ENCODE measurements around the gene CNMD. TPM values are rescaled to one million over a fixed set of nuclear protein-coding genes. Genes with fewer than 3 reads are reported as not detected.

Gene CNMD
- polyA plus RNA-seq, 1 of the 3 experiments (the other 2 are of a cell fraction), result not detected

GRCh38 chr13:52788011-52788410 lies 48.4 kb upstream of the CNMD start:
- H3K4me2 ChIP-seq, result no peak overlapping the region
- H3K4me1 ChIP-seq (ENCODE audit: control insufficient read depth in 1 of 2, insufficient read depth in 2 of 2, low read depth in 1 of 2, low read length in 1 of 2), result no peaks in the 10 kb centered on the region
- H3K27me3 ChIP-seq (ENCODE audit: insufficient read depth), result no peaks in the 10 kb centered on the region
- TF ChIP-seq REST (IDR thresholded peaks at IDR 0.05; ENCODE audit: low read depth, low read length), result no peak
- no peak for TF ChIP-seq NRF1 (IDR thresholded peaks at IDR 0.05; ENCODE audit: low read depth, low read length)
- no peak for TF ChIP-seq MAX (IDR thresholded peaks at IDR 0.05; ENCODE audit: low read depth)
- no peak for TF ChIP-seq FOXJ3 (CRISPR knock-in tag; IDR thresholded peaks at IDR 0.05)
- TF ChIP-seq JUND (IDR thresholded peaks at IDR 0.05), result no peak
- no peak for TF ChIP-seq ZBTB33 (IDR thresholded peaks at IDR 0.05; ENCODE audit: borderline replicate concordance, low read depth)
- no peak for DNase-seq
- no peaks in the 10 kb centered on the region for H4K20me1 ChIP-seq (ENCODE audit: insufficient read depth)
- H3K9me2 ChIP-seq, result no peaks in the 10 kb centered on the region
- ChIA-PET POLR2A (no interaction called here), CTCF (no interaction called here)
- H3K4me3 ChIP-seq (ENCODE audit: low read depth in 2 of 2, low read length in 1 of 2), result no peak overlapping the region
- no peak overlapping the region for H3K27ac ChIP-seq (ENCODE audit: low read depth in 2 of 2, low read length in 1 of 2)
- no peaks in the 10 kb centered on the region for H3K9me3 ChIP-seq
- no peaks in the 10 kb centered on the region for H3F3A ChIP-seq (replicated peaks; ENCODE audit: insufficient read depth)
- no peak overlapping the region for H2AFZ ChIP-seq (ENCODE audit: low read depth)
- 31% methylated on average over 4 of the region's 4 CpGs for WGBS (ENCODE audit: low lambda C conversion rate)
- H3K79me2 ChIP-seq (ENCODE audit: insufficient read depth), result no peaks in the 10 kb centered on the region
- H3K9ac ChIP-seq, result no peak overlapping the region
- no peaks in the 10 kb centered on the region for H3K36me3 ChIP-seq (replicated peaks in 1 of 2; ENCODE audit: control insufficient read depth in 1 of 2, insufficient read depth in 2 of 2, low read length in 1 of 2)

- ChIA-PET POLR2A (no interaction called here), CTCF (no interaction called here)
- Histone ChIP-seq H3K4me3 (ENCODE audit: low read depth in 2 of 2, low read length in 1 of 2) (no peak overlapping the region), H4K20me1 (ENCODE audit: insufficient read depth) (no peaks in the 10 kb centered on the region), H3F3A (replicated peaks; ENCODE audit: insufficient read depth) (no peaks in the 10 kb centered on the region), H3K9me3 (no peaks in the 10 kb centered on the region), H3K79me2 (ENCODE audit: insufficient read depth) (no peaks in the 10 kb centered on the region), H3K36me3 (replicated peaks in 1 of 2; ENCODE audit: control insufficient read depth in 1 of 2, insufficient read depth in 2 of 2, low read length in 1 of 2) (no peaks in the 10 kb centered on the region), H3K4me2 (no peak overlapping the region), H2AFZ (ENCODE audit: low read depth) (no peak overlapping the region), H3K27me3 (ENCODE audit: insufficient read depth) (no peaks in the 10 kb centered on the region), H3K4me1 (ENCODE audit: control insufficient read depth in 1 of 2, insufficient read depth in 2 of 2, low read depth in 1 of 2, low read length in 1 of 2) (no peaks in the 10 kb centered on the region), H3K9me2 (no peaks in the 10 kb centered on the region), H3K9ac (no peak overlapping the region), H3K27ac (ENCODE audit: low read depth in 2 of 2, low read length in 1 of 2) (no peak overlapping the region)
- 82% methylated on average over 2 of the region's 2 CpGs for WGBS (ENCODE audit: low lambda C conversion rate)
- no peak for DNase-seq
- no peak for TF ChIP-seq GATA2 (CRISPR knock-in tag; IDR thresholded peaks at IDR 0.05)
- TF ChIP-seq PBX3 (IDR thresholded peaks at IDR 0.05), result no peak
- TF ChIP-seq MEF2A (IDR thresholded peaks at IDR 0.05; ENCODE audit: borderline replicate concordance, low read depth), result no peak
- TF ChIP-seq USF2 (IDR thresholded peaks at IDR 0.05; ENCODE audit: borderline replicate concordance, low read depth, low read length), result no peak
- no peak for TF ChIP-seq MXI1 (IDR thresholded peaks at IDR 0.05; ENCODE audit: low read depth, low read length)
- TF ChIP-seq FOSL2 (IDR thresholded peaks at IDR 0.05; ENCODE audit: borderline replicate concordance, low read depth), result no peak
- TF ChIP-seq FOXJ3 (CRISPR knock-in tag; IDR thresholded peaks at IDR 0.05), result no peak
- no peak for TF ChIP-seq IRF3 (IDR thresholded peaks at IDR 0.05; ENCODE audit: low read depth, low read length)
- no peak for TF ChIP-seq USF1 (IDR thresholded peaks at IDR 0.05; ENCODE audit: borderline replicate concordance, low read depth)
- TF ChIP-seq EZH2phosphoT487 (IDR thresholded peaks at IDR 0.05; ENCODE audit: borderline replicate concordance, low read depth), result no peak
- no peak for TF ChIP-seq TAF1 (IDR thresholded peaks at IDR 0.05; ENCODE audit: borderline replicate concordance, low read depth, low read length)
- TF ChIP-seq EP300 (IDR thresholded peaks at IDR 0.05; ENCODE audit: borderline replicate concordance in 1 of 2, low read depth in 1 of 2, low read length in 1 of 2), result no peak
- no peak for TF ChIP-seq RFX5 (IDR thresholded peaks at IDR 0.05; ENCODE audit: low read length)
These were observed 47.6 kb upstream of the CNMD start for GRCh38 chr13:52787235-52787634.
